Measurements from ENCODE around the gene ETFA. TPM values are rescaled to one million over a fixed set of nuclear protein-coding genes. Genes with fewer than 3 reads are reported as not detected.

ETFA gene
- total and polyA plus RNA-seq, 9 of the 15 experiments (the other 6 are each of a cell fraction or from before 2014, with no cell fraction given): 130 to 543 (median 232) TPM

DNA sequence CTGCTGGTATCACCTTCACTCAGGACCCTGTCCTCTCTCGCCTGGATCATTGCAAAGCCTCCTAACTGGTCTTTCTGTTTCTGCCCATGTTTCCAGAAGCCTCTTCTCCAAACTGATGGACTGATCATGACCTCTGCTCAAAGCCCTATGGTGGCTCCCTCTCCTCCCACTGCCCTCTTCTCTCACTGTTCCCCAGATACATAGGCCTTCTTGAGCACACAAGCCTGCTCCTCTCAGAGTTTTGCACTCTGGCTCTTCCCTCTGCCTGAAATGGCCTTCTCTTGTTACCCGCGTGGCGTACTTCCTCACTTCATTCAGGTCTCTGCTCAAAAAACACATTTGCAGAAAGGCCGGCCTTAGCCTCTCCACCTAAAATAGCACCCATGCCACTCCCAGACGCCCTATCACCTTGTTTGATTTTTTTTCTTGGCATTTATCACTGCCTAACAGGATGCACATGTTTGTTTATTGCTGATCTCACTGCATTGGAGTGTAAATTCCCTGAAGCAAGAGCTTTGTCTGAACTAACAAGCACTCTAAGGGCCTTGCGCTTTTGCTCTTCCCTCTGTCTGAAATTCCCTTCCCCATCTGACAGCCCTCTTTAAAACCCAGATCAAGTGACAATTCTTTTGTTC lies 1.4 kb upstream of the ETFA start (continued):
- TF ChIP-seq PRDM10 (IDR thresholded peaks at IDR 0.05; ENCODE audit: partially characterized antibody): no peak
- 0 out of 3 replicates have a peak, but pooled peaks of 1 of the 2 experiments have one; percentile 6 for TF ChIP-seq CBX3 (IDR thresholded peaks at IDR 0.05; ENCODE audit: borderline replicate concordance in 1 of 2, low read length in 2 of 2)
- TF ChIP-seq SMARCE1 (IDR thresholded peaks at IDR 0.05): peak; percentile 13; the same call in 1 of the 2 replicates
- 0 out of 2 replicates have a peak, but pooled peaks have one; percentile 20 for TF ChIP-seq TEAD4 (IDR thresholded peaks at IDR 0.05; ENCODE audit: low read length)
- no peak for TF ChIP-seq TEAD4 (CRISPR knock-in tag; IDR thresholded peaks at IDR 0.05; ENCODE audit: borderline replicate concordance)
